Measurements from ENCODE around the gene MRPL38. TPM values are rescaled to one million over a fixed set of nuclear protein-coding genes. Genes with fewer than 3 reads are reported as not detected.

The MRPL38 gene
- total RNA-seq, 1 experiment from 2014 or later = 146 TPM

DNA sequence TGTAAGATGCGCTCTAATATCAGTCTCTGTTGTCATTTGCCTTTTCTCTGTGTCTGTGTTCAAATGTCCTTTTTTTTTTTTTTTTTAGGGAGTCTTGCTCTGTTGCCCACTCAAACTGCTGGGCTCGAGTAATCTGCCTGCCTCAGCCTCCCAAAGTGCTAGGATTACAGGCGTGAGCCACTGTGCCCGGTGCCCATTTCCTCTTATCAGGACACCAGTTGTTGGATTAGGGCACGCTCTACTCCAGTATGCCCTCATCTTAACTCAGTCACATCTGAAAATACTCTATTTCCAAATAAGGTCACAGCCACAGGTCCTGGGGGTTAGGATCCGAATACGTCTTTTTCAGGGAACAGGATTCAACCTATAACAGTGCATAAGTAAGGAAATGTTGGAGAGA is 24.4 kb downstream of the MRPL38 start (continued):
- TF ChIP-seq, protein P1, sequence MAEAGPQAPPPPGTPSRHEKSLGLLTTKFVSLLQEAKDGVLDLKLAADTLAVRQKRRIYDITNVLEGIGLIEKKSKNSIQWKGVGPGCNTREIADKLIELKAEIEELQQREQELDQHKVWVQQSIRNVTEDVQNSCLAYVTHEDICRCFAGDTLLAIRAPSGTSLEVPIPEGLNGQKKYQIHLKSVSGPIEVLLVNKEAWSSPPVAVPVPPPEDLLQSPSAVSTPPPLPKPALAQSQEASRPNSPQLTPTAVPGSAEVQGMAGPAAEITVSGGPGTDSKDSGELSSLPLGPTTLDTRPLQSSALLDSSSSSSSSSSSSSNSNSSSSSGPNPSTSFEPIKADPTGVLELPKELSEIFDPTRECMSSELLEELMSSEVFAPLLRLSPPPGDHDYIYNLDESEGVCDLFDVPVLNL (CRISPR knock-in tag; IDR thresholded peaks at IDR 0.05; ENCODE audit: borderline replicate concordance, low read depth) = no peak
- TF ChIP-seq JUN (CRISPR knock-in tag; IDR thresholded peaks at IDR 0.05) (no peak), IRF2 (CRISPR knock-in tag; IDR thresholded peaks at IDR 0.05; ENCODE audit: borderline replicate concordance, low read depth) (no peak), ZNF281 (CRISPR knock-in tag; IDR thresholded peaks at IDR 0.05) (no peak), GABPB1 (CRISPR knock-in tag; IDR thresholded peaks at IDR 0.05) (no peak), TEAD1 (CRISPR knock-in tag; IDR thresholded peaks at IDR 0.05) (no peak)

DNA sequence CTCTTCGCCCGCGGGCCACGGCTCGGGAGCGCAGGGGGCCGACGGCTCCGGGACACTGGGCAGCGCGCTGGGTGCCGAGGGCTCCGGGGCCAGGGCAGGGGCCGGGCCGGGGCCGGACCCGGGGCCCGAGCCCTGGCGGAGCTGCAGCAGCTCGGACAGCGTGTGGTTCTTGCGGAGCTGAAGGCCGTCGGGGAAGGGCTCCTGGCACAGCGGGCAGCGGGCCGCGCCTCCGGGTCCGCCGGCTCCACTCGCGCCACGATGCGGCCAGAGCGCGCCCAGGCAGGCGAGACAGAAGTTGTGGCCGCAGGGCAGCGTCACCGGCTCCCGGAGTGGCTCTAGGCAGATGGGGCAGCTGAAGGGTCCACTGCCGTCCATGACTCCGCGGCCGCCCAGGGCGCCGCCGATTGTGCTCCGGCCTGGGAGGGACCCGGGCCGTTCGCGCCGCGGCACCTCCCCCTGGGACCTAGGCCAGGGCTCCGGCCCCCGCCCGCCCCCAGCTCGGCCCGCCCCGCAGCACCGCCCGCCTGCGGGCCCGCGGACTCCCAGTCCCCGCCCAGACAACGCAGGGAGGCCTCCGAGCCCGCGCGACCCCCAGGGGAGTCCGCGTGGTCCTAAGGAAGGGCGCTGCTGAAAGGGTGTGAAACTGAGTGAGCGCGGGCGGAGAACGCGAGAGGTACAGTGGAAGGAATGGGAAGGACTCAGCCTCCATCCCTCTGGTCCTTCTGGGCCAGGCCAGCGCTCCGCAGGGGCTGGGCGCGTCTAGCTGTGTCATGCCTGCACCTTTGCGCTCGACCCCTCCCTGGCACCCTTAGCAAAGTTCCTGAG is 26.3 kb downstream of the MRPL38 start, which contains the start of gene TRIM47:
TSS of gene TRIM47 (minus strand) at position 408 of the 825 bp plus-strand sequence. CDS start at position 375, 33 bp downstream.
- no peak within 1 kb of the TSS for H3K27ac Mint-ChIP-seq
- H3K4me3 Mint-ChIP-seq = peak within 1 kb of the TSS; percentile 77
- DNase-seq (ENCODE audit: low spot score) = peak; percentile 53
- H3K9me3 Mint-ChIP-seq = no peaks in the 10 kb centered on the region
- ChIA-PET POLR2A (interaction anchor here (0.6 to 3.5 kb wide), 4 partner anchors 12 to 366 kb away, joined by 3 to 16 read pairs (median 4); partner anchors contain the start of genes TRIM65 and WBP2), CTCF (interaction anchor here (0.5 to 6.1 kb wide), 29 partner anchors 9 to 706 kb away, joined by 3 to 71 read pairs (median 3); partner anchors contain the start of genes CDK3, GALK1, MRPL38 and TMEM94)
- peak; percentile 9 for ATAC-seq
- TF ChIP-seq PRDM15 (CRISPR knock-in tag; IDR thresholded peaks at IDR 0.05) (peak; percentile 61), HMGXB4 (CRISPR knock-in tag; IDR thresholded peaks at IDR 0.05) (peak; percentile 6; the same call in 1 of the 2 replicates), KAT7 (CRISPR knock-in tag; IDR thresholded peaks at IDR 0.05; ENCODE audit: borderline replicate concordance) (no peak), NFYB (CRISPR knock-in tag; conservative IDR thresholded peaks at IDR 0.05; ENCODE audit: low read depth) (0 out of 2 replicates have a peak, but pooled peaks have one; percentile 12)
- TF ChIP-seq, protein P2, sequence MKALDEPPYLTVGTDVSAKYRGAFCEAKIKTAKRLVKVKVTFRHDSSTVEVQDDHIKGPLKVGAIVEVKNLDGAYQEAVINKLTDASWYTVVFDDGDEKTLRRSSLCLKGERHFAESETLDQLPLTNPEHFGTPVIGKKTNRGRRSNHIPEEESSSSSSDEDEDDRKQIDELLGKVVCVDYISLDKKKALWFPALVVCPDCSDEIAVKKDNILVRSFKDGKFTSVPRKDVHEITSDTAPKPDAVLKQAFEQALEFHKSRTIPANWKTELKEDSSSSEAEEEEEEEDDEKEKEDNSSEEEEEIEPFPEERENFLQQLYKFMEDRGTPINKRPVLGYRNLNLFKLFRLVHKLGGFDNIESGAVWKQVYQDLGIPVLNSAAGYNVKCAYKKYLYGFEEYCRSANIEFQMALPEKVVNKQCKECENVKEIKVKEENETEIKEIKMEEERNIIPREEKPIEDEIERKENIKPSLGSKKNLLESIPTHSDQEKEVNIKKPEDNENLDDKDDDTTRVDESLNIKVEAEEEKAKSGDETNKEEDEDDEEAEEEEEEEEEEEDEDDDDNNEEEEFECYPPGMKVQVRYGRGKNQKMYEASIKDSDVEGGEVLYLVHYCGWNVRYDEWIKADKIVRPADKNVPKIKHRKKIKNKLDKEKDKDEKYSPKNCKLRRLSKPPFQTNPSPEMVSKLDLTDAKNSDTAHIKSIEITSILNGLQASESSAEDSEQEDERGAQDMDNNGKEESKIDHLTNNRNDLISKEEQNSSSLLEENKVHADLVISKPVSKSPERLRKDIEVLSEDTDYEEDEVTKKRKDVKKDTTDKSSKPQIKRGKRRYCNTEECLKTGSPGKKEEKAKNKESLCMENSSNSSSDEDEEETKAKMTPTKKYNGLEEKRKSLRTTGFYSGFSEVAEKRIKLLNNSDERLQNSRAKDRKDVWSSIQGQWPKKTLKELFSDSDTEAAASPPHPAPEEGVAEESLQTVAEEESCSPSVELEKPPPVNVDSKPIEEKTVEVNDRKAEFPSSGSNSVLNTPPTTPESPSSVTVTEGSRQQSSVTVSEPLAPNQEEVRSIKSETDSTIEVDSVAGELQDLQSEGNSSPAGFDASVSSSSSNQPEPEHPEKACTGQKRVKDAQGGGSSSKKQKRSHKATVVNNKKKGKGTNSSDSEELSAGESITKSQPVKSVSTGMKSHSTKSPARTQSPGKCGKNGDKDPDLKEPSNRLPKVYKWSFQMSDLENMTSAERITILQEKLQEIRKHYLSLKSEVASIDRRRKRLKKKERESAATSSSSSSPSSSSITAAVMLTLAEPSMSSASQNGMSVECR (CRISPR knock-in tag; IDR thresholded peaks at IDR 0.05; ENCODE audit: borderline replicate concordance) = 0 out of 2 replicates have a peak, but pooled peaks have one; percentile 33
- peaks cover 17% of the 10 kb centered on the region for H3K4me1 Mint-ChIP-seq
- H3K36me3 Mint-ChIP-seq = no peaks in the 10 kb centered on the region
- H3K27me3 Mint-ChIP-seq (ENCODE audit: low read depth) = peaks cover 39% of the 10 kb centered on the region
